Activated CD8-positive, alpha-beta memory T cell treated with anti-CD3 and anti-CD28 coated beads, Interleukin-2, amount 50 U/mL, for 24 hours (primary cell): Measurements from ENCODE around the gene MRGPRD.
"Not testable (repeated sequence)": the region's sequence is repeated elsewhere in the genome, so short reads cannot be mapped to it uniquely, and the experiment has no call there.

Experiments
- DNase-seq: peaks from one replicate; pipeline ENCODE4 v3.0.0-alpha.2; 2020; ENCODE audit errors: extremely low read depth

The MRGPRD gene

DNA sequence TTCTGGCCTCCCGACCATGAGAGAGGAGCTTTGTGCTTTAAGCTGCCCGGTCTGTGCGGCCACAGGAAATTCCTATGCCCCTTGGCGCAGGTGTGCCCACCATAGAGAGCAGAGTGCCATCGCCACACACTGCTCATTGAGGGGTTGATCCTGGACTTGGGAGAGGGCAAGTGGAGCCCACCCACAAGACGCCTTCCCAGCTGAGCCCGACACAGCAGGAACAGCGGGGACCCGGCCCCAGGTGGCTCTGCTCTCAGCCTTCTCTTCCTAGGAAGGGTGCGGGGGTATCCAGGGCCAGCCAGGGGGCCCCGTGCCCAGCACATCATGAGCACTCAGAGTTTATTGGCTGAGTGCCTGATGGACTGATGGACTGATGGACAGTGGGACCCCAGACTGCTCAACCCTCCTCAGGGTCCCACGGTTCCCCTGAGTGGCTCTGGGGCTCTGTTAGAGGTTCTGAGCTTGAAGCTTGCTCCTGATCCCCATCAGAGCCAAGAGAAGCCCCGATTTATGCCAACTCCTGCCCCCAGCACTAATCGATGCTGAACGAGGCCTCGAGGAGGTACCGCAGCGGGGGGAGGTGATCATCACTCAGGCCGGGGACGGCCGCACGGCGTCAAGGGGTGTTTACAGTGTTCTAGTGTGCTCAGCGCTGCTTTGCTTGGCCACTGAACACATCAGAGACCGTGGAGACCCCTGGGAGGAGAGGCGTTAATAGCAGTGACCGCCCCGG lies 13.5 kb upstream of the MRGPRD start:
- no peak for DNase-seq

DNA sequence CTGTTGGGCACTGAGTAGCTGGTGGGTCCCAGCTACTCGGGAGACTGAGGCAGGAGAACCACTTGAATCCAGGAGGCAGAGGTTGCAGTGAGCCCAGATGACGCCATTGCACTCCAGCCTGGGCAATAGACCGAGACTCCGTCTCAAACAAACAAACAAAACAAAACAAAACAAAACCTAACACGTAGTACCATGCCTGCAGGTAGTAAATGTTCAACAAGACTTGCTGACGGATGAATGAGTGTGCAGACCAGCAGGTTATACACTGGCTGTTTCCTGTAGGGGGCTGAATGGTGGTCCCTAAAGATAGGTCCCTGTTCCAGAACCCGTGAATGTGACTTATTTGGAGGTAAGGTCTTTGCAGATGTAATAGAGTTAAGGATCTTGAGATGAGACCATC lies 12.8 kb upstream of the MRGPRD start:
- no peak for DNase-seq

DNA sequence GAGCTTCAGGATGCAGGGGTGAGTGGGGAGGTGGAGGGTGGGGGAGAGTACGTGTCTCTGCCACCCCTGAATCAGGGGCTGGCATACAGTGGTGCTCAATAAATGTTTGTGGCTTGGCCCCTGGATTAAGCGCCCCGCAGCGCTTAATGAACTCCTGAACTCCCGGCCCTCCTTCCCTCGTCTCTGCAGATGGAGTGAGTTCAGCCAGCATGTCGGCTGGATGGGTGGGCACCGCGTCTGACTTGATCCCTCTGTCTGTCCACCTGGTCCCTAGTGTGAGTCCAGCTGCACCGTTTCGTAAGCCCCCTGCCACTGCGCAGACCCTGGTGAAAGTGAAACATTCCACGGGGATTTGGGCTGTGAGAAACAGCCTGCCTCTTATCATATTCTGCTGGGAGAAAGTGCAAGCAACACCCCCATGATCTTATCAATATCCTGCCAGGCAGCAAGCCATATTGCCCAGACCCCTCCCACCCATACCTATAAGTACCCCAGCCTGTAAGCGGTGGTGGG lies 12.0 kb upstream of the MRGPRD start:
- DNase-seq: no peak

DNA sequence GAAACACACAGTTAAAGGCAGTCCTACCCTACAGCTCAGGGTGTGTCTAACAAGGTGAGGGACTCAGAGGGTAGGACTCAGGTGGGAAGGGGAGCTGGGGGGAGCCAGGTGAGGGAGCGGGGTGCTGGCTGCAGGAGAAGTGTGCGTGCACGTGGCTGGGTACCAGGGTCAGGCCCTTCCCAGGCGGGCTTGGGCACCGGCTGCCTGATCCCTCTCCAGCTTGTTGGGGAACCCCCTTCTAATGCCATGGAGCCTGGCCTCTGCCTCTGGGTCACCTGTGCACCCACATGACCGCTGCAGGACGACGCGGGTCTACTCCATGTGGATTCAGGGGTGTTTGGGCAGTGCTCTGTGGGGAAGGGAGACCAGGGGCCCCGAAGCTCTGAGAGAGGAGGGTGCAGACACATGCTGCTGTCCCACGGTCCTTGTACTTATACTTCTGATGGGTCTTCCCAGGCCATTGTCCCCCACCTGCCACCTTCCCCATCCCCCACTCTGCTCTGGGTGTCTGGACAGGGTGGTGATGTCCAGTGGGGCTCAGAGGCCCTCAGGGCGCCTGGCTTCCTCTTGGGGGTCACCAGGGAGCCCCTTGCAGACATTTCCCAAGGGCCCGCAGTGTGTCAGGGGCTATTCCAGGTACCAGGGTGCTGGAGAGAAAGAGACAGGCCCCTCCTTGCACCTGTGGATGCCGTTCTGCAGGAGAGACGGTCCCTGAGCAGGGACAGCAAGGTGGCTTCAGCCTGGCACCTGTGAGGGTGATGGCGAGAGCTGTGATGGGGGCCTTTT lies 10.4 kb upstream of the MRGPRD start:
- no peak for DNase-seq

DNA sequence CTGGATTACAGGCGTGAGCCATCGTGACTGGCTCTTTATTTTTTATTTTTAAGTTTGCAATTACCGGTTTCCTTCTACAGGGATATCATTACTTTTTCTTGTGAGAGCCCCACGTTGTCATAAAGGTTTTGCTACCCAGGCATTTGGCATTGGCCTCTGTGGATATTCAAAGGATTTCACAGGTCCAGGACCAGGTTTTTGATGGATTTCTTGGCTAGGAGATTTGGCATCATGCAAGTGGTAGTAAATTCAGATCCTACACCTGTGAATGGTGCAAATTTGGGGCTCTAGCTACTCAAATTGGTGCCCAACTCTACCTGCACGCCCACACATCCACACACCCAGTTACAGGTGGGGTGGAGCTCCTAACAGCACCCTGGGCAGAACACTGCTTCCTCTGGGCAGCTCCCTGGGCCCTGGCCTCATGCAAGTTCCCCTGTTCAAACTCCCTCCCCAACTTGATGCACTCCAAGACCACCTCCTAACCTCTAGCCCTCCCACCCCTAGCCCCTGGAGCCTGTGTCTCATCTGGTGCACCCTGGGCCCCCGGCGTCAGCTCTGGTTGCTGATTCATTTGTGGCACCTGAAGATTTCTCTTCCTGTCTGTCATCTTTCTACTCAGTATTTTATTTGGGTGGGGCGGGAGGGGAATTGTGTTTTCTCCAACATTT lies 9.3 kb upstream of the MRGPRD start:
- DNase-seq: no peak

DNA sequence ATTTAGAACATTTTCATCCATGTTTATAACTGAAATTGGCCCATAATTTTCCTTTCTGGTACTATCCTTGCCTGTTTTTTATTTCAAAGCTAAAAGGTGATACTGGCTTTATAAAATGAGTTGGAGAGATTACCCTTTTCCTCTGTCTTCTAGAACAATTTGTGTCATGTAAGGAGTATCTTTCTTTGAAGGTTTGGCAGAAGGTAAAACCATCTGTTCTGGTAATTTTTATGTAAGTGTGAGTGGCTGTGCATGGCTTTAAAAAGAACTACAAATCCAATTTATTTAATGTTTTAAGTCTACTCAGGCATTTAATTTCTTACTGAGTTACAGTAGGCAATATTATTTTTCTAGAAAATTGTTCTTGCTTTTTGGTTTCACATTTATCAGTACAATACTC lies 7.7 kb upstream of the MRGPRD start:
- no peak for DNase-seq

DNA sequence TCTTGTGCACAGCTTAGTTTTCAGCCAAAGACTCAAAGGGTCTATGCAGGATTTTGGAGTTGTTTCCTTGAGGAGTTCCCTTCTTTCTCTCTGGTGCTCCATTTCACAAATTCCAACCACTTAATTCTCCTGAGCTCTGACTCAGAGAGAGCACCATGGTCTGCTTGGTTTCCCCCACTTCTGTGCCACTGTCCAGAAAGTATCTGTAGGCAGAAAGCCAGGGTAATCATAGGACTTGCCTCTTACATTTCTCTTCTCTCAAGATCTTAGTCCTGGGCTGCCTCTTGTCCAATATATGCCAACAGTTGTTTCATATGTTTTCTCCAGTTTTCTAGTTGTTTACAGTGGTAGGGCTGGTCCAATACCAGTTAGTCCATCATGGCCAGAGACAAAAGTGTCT lies 6.4 kb upstream of the MRGPRD start:
- no peak for DNase-seq

DNA sequence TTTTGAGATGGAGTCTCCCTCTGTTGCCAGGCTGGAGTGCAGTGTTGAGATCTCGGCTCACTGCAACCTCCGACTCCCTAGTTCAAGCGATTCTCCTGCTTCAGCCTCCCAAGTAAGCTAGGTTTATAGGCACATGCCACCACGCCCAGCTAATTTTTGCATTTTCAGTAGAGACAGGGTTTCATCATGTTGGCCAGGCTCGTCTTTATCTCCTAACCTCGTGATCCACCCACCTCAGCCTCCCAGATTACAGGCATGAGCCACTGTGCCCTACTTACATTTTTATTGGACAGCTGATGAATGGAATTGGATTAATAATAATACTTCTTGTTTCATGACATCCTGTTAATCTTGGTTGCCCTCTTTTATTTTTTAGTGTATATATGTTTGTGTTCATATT lies 3.0 kb upstream of the MRGPRD start:
- no peak for DNase-seq

DNA sequence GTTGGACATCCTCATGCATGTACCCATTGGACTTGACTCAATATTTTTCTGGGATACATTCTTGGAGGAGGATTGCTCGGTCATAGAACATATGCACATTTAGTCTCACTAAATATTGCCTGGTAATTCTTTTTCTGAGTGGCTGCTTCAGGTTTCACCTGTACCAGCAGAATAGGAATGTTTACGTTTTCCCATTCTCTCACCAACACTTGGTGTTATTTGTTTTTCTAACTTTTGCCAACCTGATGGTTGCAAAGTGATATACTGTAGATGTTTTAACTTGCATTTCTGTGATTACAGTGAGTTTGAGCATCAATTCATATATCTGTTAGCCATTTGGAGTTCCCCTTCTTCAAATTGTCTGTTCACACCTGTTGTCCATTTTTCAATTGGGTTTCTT lies 1.3 kb upstream of the MRGPRD start:
- DNase-seq: no peak

DNA sequence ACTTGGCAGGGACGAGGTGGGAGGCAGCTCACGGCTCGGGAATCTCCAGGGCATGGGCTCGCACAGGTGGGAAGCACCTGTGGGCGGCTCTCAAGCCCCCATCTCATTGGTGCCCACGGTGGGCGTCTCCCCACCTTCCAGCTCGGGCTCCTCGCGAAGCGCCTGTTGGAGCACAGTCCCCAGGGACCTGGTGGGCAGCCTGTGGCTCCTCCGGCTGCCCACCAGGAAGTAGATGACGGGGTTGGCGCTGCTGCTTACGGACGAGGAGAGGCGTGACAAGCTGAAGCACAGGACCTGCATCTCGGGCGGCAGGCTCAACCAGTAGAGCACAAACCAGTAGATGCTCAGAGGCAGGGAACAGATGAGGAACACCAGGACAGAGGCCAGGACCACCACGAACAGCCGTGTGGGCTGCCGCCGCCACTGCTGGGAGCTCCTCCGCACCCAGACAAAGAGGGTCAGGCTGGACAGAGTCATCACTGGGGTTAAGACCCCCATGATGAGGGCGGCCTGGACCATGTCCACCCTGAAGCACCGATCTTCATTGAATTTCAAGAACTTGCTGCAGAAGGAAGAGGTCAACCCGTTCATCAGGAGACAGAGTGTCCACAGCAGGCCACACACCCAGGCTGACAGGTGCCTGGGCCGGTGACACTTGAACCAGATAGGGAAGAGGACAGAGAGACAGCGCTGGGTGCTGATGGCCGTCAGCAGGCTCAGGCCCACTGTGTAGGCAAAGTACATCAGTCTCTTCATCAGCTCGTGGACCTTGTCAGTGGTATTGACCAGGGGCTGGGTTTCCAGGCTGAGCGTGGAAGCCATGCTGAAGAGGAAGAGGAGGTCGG lies 633 bp downstream of the MRGPRD start:
- no peak for DNase-seq

DNA sequence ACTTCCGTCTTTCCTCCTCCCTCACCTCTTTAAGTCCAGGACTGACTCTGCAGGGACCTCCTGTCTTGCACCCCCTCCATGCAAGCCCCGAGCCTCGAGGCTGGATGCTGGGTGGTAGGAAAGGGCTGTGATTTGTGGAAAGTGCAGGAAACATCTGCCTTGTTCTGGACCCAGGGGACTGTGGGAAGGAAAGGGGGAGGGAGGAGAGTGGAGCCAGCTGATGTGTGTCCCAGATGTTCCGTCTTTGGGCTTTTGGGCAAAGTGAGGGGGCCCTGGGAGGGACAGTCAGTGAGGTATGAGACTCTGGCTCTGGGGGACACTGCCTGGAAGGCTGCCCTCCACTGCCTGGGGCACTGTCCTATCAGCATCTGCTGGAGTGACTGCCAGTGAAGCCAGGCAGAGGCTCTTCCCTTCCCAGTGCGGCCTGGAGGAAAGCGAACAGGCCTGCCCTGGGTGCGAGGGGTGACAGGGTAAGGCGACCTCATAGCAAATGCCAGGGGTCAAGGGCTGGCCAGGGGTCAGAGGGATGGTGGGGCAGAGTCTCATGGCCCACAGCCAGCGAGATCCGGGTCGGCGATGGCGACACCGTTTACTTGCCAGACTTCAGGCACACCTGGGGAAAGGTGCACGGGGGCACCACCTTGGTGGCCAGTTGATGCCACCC lies 1.7 kb downstream of the MRGPRD start:
- DNase-seq: no peak

DNA sequence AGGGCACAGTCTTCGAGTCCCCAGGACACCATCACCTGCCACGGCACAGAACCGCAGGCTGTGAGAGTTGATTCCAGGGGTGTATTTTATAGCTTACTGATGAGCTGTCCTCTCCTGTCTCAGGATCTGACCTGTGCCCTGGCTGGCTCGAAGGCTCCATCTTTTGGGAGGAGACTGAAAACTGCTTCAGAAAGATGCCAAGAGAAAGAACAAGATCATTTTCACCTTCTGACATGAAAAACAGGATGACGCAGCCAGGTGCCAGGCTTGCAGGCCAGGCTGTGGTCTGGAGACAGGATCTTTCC lies 2.2 kb downstream of the MRGPRD start:
- no peak for DNase-seq

DNA sequence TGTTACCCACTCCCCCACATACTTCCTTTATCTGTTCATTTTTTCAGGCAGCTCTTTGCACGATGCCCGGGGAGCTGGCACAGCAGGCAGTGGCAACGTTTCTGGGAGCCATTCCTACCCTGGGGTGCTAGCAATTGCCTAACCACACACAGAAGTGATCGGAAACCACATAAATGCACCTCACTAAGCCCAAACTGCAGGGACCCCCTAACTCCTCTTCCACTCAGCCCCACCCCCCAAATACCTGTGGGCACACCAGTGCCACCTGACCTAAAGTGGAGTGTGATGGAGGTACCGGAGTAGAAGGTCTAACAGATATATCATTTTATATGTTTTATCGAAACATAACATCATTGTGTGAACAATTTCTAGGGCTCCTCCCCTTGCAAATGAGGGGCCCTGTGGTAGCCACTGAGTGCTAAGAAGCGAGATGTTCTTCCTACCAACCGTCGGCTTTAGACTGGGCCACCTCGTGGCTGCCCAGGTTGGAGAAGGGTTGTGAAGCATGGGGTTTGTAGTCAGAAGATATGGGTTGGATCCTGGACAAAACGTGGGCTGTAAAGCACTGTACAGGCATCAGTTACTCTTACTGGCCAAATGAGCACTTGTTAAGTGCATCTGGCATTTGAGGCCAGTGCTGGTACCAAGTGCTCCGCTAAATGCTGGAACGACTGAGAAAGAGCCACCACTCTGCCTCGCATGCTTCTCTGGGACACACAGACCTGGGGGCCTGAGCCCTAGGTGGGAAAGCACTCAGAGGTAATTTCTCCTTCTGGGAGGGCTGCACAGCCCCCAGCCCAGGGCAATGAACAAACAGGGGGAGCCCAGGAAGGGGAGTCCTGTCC lies 2.8 kb downstream of the MRGPRD start:
- DNase-seq: no peak

DNA sequence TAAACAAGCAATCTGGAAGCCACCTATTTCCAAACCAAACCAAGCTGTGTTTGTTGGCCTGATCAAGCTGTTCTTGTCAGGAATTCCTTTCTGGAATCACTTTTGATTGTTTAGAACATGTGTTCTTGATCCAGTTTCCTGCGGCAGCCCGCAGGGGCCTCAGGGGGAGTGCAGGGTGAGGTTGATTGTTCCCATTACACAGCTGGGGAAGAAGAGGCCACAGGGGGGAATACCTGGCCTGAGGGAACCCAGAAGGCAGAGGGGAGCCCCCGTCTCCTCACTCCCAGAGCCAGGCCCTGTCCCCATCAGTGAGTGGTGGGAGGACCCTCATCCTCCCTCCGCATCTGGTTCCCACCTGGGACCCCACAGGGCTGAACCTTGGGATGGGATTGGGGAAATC lies 4.2 kb downstream of the MRGPRD start:
- DNase-seq: no peak

DNA sequence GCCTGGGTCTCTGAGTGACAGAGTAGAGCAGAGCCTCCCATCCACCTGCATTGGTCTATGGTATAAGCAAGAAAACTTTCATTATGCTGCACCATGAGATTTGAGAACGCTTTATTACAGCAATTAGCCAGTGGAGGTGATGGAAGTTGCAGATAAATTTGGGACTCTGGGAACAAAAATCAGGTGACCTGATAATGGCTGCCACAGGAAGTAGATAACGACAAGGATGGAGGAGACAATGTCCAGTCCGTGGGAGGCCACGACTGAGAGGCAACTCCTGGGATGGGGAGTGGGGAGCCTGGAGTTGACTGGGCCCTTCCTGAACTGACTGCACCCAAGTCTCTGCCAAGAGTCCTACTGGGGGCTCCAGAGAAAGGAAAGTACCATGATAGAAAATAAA lies 4.7 kb downstream of the MRGPRD start:
- DNase-seq: no peak

DNA sequence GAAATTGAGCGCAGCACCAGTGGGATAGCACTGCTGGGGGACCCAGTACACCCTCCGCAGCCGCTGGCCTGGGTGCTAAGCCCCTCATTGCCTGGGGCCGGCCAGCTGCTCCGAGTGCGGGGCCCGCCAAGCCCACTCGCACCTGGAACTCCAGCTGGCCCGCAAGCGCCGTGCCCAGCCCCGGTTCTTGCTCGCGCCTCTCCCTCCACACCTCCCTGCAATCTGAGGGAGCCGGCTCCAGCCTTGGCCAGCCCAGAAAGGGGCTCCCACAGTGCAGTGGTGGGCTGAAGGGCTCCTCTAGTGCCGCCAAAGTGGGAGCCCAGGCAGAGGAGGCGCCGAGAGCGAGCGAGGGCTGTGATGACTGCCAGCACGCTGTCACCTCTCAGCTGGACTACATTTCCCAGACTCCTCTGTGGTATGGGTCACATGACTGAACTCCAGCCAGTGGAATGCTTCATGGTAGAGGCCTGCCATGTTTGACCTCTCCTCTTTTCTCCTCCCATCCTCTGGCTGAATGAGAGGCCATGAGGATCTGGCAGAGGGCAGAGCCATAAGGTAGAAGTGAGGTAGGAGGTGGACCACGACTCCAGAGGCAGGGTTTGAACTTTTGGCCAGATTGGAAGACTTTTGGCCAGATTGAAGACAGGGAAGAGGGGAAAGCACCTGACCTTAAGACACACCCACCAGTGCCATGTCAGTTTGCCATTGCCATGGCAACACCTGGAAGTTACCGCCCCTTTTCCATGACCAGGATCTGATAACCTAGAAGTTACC lies 6.2 kb downstream of the MRGPRD start:
- DNase-seq: no peak

DNA sequence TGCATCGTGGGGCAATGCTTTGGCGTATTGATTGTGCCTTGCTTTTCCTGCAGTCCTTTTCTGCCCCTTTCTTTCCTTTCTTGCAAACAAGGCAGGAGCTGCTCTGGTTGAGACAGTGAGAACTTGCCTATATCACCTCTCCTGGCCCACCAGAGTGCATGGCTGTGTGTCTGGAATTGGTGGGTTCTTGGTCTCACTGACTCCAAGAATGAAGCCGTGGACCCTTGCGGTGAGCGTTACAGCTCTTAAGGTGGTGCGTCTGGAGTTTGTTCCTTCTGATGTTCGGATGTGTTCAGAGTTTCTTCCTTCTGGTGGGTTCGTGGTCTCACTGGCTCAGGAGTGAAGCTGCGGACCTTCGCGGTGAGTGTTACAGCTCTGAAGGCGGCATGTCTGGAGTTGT lies 7.1 kb downstream of the MRGPRD start:
- not testable (repeated sequence) for DNase-seq

DNA sequence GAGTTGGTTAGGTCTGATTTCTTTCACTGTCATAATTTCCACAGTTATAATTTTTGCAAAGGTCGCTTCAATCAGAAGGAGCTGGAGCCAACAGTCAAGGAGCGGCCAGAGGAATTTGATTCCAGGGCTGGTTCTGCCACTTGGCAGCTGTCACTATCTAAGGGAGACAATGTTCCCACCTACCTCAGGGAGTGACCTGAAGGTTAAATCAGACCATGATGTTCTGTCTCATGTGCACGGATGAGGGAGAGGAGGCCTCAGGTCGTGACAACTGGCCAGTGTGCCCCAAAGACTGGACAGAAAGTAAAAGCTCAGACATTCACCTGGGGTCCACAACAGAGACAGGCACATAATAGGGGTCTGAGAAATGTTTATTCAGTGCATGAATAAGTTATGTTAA lies 7.6 kb downstream of the MRGPRD start:
- no peak for DNase-seq

DNA sequence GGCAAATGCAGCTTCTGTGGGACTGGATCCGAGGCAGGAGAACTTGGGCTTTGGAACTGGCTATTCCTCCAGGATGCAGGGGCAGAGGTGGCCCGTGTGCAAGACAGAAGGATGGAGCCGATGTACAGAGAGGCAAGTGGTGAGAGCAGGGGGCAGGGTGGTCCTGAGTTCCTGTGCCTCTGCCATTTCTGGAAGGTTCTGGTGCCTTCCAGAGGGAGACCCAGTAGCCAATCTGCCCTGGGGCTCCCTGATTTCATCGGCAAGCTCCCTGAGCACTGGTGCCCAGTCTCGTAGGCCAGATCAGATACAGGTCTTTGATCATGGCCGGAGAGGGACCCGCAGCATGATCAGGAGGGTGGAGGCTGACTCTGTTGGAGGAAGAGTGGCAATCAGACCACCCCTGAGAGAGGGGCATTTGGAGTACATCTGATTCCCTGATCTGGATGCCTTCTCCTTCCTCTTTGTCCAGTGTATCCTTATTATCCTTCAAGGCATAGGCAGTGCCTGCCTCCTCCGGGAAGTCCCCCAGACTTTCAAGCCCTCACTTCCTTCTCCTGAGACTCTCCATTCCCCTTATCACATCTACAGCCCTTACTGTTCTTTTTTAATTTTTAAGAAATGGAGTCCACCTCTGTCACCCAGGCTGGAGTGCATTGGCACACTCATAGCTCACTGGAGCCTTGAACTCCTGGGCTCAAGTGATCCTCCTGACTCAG lies 9.7 kb downstream of the MRGPRD start:
- DNase-seq: no peak
